ENCODE data around the gene RACK1. TPM values are rescaled to one million over a fixed set of nuclear protein-coding genes. Genes with fewer than 3 reads are reported as not detected.
A peak's percentile ranks its signal among the peaks of the same experiment; 100 is the strongest.

The RACK1 gene
- total and polyA plus RNA-seq, 2 experiments from 2014 or later: 2,372 to 4,798 TPM

GRCh38 chr5:181281984-181282316, 38.2 kb upstream of the RACK1 start:
- H3K27me3 ChIP-seq (ENCODE audit: insufficient read depth): no peaks in the 10 kb centered on the region; the same call in 1 of the 2 replicates
- H3K4me3 ChIP-seq: peak overlapping the region; percentile 84
- peaks cover 4% of the 10 kb centered on the region; the same call in 1 of the 2 replicates for H3K36me3 ChIP-seq (ENCODE audit: insufficient read depth)
- no peaks in the 10 kb centered on the region for H3K9me3 Mint-ChIP-seq
- no peak overlapping the region for H3K4me3 Mint-ChIP-seq
- H3K27ac ChIP-seq (ENCODE audit: low read depth): no peak overlapping the region
- no peak overlapping the region for H2AFZ ChIP-seq
- ATAC-seq (peak; percentile 56), DNase-seq (ENCODE audit: low spot score) (no peak)
- no peaks in the 10 kb centered on the region for H3K9me2 ChIP-seq (ENCODE audit: insufficient read depth)
- H3K79me2 ChIP-seq (replicated peaks; ENCODE audit: insufficient read depth): peaks cover 36% of the 10 kb centered on the region
- peak overlapping the region; percentile 84 for H3K4me2 ChIP-seq
- H3K27ac Mint-ChIP-seq: peak overlapping the region; percentile 84; the same call in 1 of the 2 replicates
- H4K20me1 ChIP-seq (replicated peaks; ENCODE audit: insufficient read depth): peaks cover 6% of the 10 kb centered on the region; the same call in 1 of the 2 replicates
- H3K4me1 Mint-ChIP-seq: peaks cover 2% of the 10 kb centered on the region; the same call in 2 of the 3 replicates
- peaks cover 19% of the 10 kb centered on the region for H3K36me3 Mint-ChIP-seq (ENCODE audit: low read depth)
- no peaks in the 10 kb centered on the region for H3F3A ChIP-seq (replicated peaks; ENCODE audit: low read depth)
- TF ChIP-seq EZH2 (IDR thresholded peaks at IDR 0.05; ENCODE audit: low read depth, unreplicated experiment) (no peak), ZNF114 (CRISPR knock-in tag; IDR thresholded peaks at IDR 0.05) (no peak), ZNF331 (CRISPR knock-in tag; IDR thresholded peaks at IDR 0.05; ENCODE audit: low read depth) (no peak), JUNB (IDR thresholded peaks at IDR 0.05; ENCODE audit: unreplicated experiment) (no peak), REST (IDR thresholded peaks at IDR 0.05; ENCODE audit: unreplicated experiment) (no peak), STAT1 (IDR thresholded peaks at IDR 0.05; ENCODE audit: unreplicated experiment) (no peak), EZH2phosphoT487 (IDR thresholded peaks at IDR 0.05; ENCODE audit: unreplicated experiment) (no peak), NANOG (IDR thresholded peaks at IDR 0.05; ENCODE audit: borderline replicate concordance) (no peak), ETS1 (IDR thresholded peaks at IDR 0.05) (no peak), CTCF (conservative IDR thresholded peaks at IDR 0.05; ENCODE audit: low read depth in 2 of 2) (no peak), ZNF462 (CRISPR knock-in tag; IDR thresholded peaks at IDR 0.05) (no peak), POLR2AphosphoS5 (IDR thresholded peaks at IDR 0.05; ENCODE audit: low read depth) (no peak), CREB1 (CRISPR knock-in tag; IDR thresholded peaks at IDR 0.05; ENCODE audit: low read depth) (no peak)
- peaks cover 5% of the 10 kb centered on the region for H3K27me3 Mint-ChIP-seq (ENCODE audit: insufficient read depth, low read depth, poor library complexity)
- H3K4me1 ChIP-seq (ENCODE audit: insufficient read depth): 0 out of 2 replicates have a peak, but pooled peaks cover 4% of the 10 kb centered on the region

Measured in GM23338 (cell line).